Measurements from ENCODE around the gene USP17L11. TPM values are rescaled to one million over a fixed set of nuclear protein-coding genes. Genes with fewer than 3 reads are reported as not detected.
"Not testable (repeated sequence)": the region's sequence is repeated elsewhere in the genome, so short reads cannot be mapped to it uniquely, and the experiment has no call there.

USP17L11 gene
- not detected for total RNA-seq

DNA sequence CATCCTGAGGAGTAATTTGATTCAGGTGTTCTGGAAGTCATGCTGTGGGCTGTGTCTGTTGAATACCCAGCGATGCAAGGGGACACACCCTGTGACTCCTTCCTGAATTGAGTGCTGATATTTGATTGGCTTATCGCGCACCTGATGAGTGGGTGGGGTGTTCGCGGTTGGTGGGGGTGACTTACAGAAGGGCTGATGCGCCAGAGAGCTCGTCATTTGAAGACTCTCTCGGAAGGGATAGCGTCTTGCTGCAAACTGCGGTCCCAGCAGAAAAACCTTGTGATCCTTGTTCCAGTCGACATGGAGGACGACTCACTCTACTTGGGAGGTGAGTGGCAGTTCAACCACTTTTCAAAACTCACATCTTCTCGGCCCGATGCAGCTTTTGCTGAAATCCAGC, at the start of gene USP17L11:
Gene USP17L11 (plus strand): TSS at position 301 of the 400 bp plus-strand sequence. CDS start 0 bp downstream, at position 301.
- ATAC-seq = not testable (repeated sequence)

- ATAC-seq = not testable (repeated sequence)
These were observed 49.2 kb upstream of the USP17L11 start for GRCh38 chr4:9165990-9166389.

- ATAC-seq = not testable (repeated sequence)
These were observed 45.3 kb upstream of the USP17L11 start, which contains the start of gene FAM90A26 for GRCh38 chr4:9169791-9170459. Gene FAM90A26, plus strand, starts transcription at chr4:9170409. Its CDS starts 2,764 bp downstream, at chr4:9173173.

GRCh38 chr4:9210357-9210756, 4.8 kb upstream of the USP17L11 start, which contains the start of gene USP17L10:
Gene USP17L10, plus strand, starts transcription at chr4:9210657. Its CDS starts 0 bp downstream, at chr4:9210657.
- not testable (repeated sequence) for ATAC-seq

- not testable (repeated sequence) for ATAC-seq
These were observed 504 bp upstream of the USP17L11 start for GRCh38 chr4:9214701-9215100.

DNA sequence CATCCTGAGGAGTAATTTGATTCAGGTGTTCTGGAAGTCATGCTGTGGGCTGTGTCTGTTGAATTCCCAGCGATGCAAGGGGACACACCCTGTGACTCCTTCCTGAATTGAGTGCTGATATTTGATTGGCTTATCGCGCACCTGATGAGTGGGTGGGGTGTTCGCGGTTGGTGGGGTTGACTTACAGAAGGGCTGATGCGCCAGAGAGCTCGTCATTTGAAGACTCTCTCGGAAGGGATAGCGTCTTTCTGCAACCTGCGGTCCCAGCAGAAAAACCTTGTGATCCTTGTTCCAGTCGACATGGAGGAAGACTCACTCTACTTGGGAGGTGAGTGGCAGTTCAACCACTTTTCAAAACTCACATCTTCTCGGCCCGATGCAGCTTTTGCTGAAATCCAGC, 4.6 kb downstream of the USP17L11 start, which contains the start of gene USP17L12:
Gene USP17L12 (plus strand): TSS at position 301 of the 400 bp plus-strand sequence. CDS start 0 bp downstream, at position 301.
- not testable (repeated sequence) for ATAC-seq

GRCh38 chr4:9224596-9224995, 9.4 kb downstream of the USP17L11 start, which contains the start of gene USP17L13:
Gene USP17L13, plus strand, starts transcription at chr4:9224896. Its CDS starts 0 bp downstream, at chr4:9224896.
- ATAC-seq = not testable (repeated sequence)

DNA sequence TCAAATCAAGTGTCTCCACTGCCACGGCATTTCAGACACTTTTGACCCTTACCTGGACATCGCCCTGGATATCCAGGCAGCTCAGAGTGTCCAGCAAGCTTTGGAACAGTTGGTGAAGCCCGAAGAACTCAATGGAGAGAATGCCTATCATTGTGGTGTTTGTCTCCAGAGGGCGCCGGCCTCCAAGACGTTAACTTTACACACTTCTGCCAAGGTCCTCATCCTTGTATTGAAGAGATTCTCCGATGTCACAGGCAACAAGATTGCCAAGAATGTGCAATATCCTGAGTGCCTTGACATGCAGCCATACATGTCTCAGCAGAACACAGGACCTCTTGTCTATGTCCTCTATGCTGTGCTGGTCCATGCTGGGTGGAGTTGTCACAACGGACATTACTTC, 15.0 kb downstream of the USP17L11 start:
- not testable (repeated sequence) for ATAC-seq

- ATAC-seq = not testable (repeated sequence)
These were observed 18.9 kb downstream of the USP17L11 start, which contains the start of gene USP17L15 for GRCh38 chr4:9234085-9234484. Gene USP17L15, plus strand, starts transcription at chr4:9234385. Its CDS starts 0 bp downstream, at chr4:9234385.

DNA sequence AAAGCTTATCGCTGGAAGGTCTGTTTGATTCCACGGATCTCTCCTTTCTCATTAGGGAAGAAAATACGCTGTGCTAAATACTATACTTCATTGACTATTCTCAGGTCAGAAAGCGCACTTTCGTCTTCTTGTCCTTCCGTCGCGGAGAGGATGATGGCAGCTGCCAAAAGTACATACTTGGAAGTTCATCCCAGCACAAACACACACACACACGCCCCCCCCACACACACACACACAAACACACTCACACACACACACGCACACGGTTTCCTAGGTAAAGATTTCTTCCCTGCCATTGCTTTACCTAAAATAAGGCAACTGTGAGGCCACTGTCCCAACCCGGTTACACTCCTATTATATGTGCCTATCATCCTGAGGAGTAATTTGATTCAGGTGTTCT, 23.3 kb downstream of the USP17L11 start:
- ATAC-seq = not testable (repeated sequence)

DNA sequence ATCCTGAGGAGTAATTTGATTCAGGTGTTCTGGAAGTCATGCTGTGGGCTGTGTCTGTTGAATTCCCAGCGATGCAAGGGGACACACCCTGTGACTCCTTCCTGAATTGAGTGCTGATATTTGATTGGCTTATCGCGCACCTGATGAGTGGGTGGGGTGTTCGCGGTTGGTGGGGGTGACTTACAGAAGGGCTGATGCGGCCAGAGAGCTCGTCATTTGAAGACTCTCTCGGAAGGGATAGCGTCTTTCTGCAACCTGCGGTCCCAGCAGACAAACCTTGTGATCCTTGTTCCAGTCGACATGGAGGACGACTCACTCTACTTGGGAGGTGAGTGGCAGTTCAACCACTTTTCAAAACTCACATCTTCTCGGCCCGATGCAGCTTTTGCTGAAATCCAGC, 28.4 kb downstream of the USP17L11 start, which contains the start of gene USP17L17:
Gene USP17L17 (plus strand): TSS at position 301 of the 400 bp plus-strand sequence. CDS start 0 bp downstream, at position 301.
- ATAC-seq = not testable (repeated sequence)

DNA sequence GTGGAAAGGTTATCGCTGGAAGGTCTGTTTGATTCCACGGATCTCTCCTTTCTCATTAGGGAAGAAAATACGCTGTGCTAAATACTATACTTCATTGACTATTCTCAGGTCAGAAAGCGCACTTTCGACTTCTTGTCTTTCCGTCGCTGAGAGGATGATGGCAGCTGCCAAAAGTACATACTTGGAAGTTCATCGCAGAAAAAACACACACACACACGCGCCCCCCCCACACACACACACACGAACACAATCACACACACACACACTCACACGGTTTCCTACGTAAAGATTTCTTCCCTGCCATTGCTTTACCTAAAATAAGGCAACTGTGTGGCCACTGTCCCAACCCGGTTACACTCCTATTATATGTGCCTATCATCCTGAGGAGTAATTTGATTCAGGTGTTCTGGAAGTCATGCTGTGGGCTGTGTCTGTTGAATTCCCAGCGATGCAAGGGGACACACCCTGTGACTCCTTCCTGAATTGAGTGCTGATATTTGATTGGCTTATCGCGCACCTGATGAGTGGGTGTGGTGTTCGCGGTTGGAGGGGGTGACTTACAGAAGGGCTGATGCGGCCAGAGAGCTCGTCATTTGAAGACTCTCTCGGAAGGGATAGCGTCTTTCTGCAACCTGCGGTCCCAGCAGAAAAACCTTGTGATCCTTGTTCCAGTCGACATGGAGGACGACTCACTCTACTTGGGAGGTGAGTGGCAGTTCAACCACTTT, 32.9 kb downstream of the USP17L11 start, which contains the start of gene USP17L18:
Gene USP17L18 (plus strand): TSS at position 678 of the 728 bp plus-strand sequence. CDS start 0 bp downstream, at position 678.
- not testable (repeated sequence) for ATAC-seq

GRCh38 chr4:9253078-9253477, 37.9 kb downstream of the USP17L11 start, which contains the start of gene USP17L19:
Gene USP17L19, plus strand, starts transcription at chr4:9253378. Its CDS starts 0 bp downstream, at chr4:9253378.
- not testable (repeated sequence) for ATAC-seq

DNA sequence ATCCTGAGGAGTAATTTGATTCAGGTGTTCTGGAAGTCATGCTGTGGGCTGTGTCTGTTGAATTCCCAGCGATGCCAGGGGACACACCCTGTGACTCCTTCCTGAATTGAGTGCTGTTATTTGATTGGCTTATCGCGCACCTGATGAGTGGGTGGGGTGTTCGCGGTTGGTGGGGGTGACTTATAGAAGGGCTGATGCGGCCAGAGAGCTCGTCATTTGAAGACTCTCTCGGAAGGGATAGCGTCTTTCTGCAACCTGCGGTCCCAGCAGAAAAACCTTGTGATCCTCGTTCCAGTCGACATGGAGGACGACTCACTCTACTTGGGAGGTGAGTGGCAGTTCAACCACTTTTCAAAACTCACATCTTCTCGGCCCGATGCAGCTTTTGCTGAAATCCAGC, 42.6 kb downstream of the USP17L11 start, which contains the start of gene USP17L20:
Gene USP17L20 (plus strand): TSS at position 301 of the 400 bp plus-strand sequence. CDS start 0 bp downstream, at position 301.
- not testable (repeated sequence) for ATAC-seq

DNA sequence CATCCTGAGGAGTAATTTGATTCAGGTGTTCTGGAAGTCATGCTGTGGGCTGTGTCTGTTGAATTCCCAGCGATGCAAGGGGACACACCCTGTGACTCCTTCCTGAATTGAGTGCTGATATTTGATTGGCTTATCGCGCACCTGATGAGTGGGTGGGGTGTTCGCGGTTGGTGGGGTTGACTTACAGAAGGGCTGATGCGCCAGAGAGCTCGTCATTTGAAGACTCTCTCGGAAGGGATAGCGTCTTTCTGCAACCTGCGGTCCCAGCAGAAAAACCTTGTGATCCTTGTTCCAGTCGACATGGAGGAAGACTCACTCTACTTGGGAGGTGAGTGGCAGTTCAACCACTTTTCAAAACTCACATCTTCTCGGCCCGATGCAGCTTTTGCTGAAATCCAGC, 47.4 kb downstream of the USP17L11 start, which contains the start of gene USP17L21:
Gene USP17L21 (plus strand): TSS at position 301 of the 400 bp plus-strand sequence. CDS start 0 bp downstream, at position 301.
- ATAC-seq = not testable (repeated sequence)

Other genes with a start within 250 kb of the USP17L11 start
- not detected for gene FAM90A26, start 45.0 kb upstream of the USP17L11 start, total RNA-seq
- gene USP17L10, start 4.7 kb upstream of the USP17L11 start, total RNA-seq = not detected
- not detected for gene USP17L12, start 4.7 kb downstream of the USP17L11 start, total RNA-seq
- not detected for gene USP17L13, start 9.5 kb downstream of the USP17L11 start, total RNA-seq
- gene USP17L15, start 19.0 kb downstream of the USP17L11 start, total RNA-seq = not detected
- not detected for gene USP17L17, start 28.5 kb downstream of the USP17L11 start, total RNA-seq
- not detected for gene USP17L18, start 33.2 kb downstream of the USP17L11 start, total RNA-seq
- gene USP17L19, start 38.0 kb downstream of the USP17L11 start, total RNA-seq = not detected
- gene USP17L20, start 42.7 kb downstream of the USP17L11 start, total RNA-seq = not detected
- gene USP17L21, start 47.5 kb downstream of the USP17L11 start, total RNA-seq = not detected
- not detected for gene USP17L22, start 52.2 kb downstream of the USP17L11 start, total RNA-seq
- gene USP17L24, start 109.8 kb downstream of the USP17L11 start, total RNA-seq = not detected
- gene USP17L25, start 114.5 kb downstream of the USP17L11 start, total RNA-seq = not detected
- gene USP17L26, start 119.3 kb downstream of the USP17L11 start, total RNA-seq = not detected
- gene USP17L5, start 124.0 kb downstream of the USP17L11 start, total RNA-seq = not detected
- gene USP17L27, start 128.7 kb downstream of the USP17L11 start, total RNA-seq = not detected
- gene USP17L28, start 133.5 kb downstream of the USP17L11 start, total RNA-seq = not detected
- not detected for gene USP17L29, start 138.2 kb downstream of the USP17L11 start, total RNA-seq
- not detected for gene USP17L30, start 147.7 kb downstream of the USP17L11 start, total RNA-seq
- not detected for gene DEFB131A, start 229.0 kb downstream of the USP17L11 start, total RNA-seq